ENCODE measurements around the gene SEMA5B. TPM values are rescaled to one million over a fixed set of nuclear protein-coding genes. Genes with fewer than 3 reads are reported as not detected.

The SEMA5B gene
- polyA plus RNA-seq, 1 experiment = not detected

- ChIA-PET POLR2A (no interaction called here), CTCF (interaction anchor here (1.5 to 2.0 kb wide), 2 partner anchors 14 to 71 kb away, joined by 5 to 9 read pairs; partner anchors contain the start of gene SEMA5B)
- H3K4me3 ChIP-seq (ENCODE audit: low read depth, low read length) = no peak overlapping the region
- H3K36me3 ChIP-seq (ENCODE audit: control insufficient read depth, insufficient read depth, low read length) = no peaks in the 10 kb centered on the region
- TF ChIP-seq, protein P1, sequence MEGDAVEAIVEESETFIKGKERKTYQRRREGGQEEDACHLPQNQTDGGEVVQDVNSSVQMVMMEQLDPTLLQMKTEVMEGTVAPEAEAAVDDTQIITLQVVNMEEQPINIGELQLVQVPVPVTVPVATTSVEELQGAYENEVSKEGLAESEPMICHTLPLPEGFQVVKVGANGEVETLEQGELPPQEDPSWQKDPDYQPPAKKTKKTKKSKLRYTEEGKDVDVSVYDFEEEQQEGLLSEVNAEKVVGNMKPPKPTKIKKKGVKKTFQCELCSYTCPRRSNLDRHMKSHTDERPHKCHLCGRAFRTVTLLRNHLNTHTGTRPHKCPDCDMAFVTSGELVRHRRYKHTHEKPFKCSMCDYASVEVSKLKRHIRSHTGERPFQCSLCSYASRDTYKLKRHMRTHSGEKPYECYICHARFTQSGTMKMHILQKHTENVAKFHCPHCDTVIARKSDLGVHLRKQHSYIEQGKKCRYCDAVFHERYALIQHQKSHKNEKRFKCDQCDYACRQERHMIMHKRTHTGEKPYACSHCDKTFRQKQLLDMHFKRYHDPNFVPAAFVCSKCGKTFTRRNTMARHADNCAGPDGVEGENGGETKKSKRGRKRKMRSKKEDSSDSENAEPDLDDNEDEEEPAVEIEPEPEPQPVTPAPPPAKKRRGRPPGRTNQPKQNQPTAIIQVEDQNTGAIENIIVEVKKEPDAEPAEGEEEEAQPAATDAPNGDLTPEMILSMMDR (IDR thresholded peaks at IDR 0.05; ENCODE audit: insufficient read depth, low read depth, low read length) = no peak
- peaks cover 54% of the 10 kb centered on the region for H3K27me3 ChIP-seq (ENCODE audit: control insufficient read depth, insufficient read depth, low read length)
- no peak for DNase-seq (ENCODE audit: low read depth)
Observed at GRCh38 chr3:123013876-123014275, 13.7 kb downstream of the SEMA5B start.

DNA sequence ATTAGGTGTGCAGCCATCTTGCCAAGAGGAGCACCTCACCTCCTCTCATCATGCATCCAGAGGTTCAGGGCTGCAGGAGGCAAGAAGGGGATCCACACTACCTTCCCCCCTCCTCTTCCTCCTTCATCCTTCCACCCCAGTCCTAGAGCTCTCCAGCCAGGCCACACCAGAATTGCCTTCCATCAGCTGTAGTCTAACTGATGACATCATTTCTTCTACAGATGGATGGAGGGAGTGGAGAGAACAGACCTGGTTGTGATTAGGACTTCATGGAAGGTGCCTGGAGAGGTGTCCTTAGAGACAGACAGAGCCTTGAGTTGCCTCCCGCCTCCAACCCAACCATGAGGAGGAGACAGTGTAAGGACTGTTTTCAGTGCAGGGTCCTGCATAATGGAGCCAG is 14.9 kb downstream of the SEMA5B start:
- POLR2A ChIA-PET = no interaction called here

DNA sequence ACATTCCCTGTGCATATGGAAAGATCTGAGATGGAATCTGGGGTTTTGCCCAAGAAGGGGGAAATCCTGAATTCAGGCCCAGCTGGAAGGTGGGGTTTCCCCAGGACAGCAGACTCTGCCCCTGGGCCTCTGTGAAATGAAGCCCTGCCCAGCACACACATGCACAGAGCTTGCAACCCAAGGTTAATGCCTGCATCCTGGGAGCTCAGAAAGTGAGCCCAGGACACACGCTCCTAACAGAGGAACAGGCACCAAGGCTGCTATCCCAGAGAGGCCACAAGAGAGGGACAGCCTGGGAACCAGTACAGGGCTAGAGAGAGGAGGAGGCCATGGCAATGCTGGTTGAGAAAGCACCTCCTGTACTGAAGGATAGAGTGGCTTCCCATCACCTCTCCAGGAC is 16.1 kb downstream of the SEMA5B start:
- peaks cover 47% of the 10 kb centered on the region for H3K27me3 ChIP-seq (ENCODE audit: control insufficient read depth, insufficient read depth, low read length)
- H3K4me3 ChIP-seq (ENCODE audit: low read depth, low read length) = no peak overlapping the region
- TF ChIP-seq, protein P1 (IDR thresholded peaks at IDR 0.05; ENCODE audit: insufficient read depth, low read depth, low read length) = no peak
- ChIA-PET CTCF (no interaction called here), POLR2A (no interaction called here)
- no peaks in the 10 kb centered on the region for H3K36me3 ChIP-seq (ENCODE audit: control insufficient read depth, insufficient read depth, low read length)
- DNase-seq (ENCODE audit: low read depth) = no peak

More for the DNA sequence above, 14.9 kb downstream of the SEMA5B start:
- Histone ChIP-seq H3K36me3 (ENCODE audit: control insufficient read depth, insufficient read depth, low read length) (no peaks in the 10 kb centered on the region), H3K27me3 (ENCODE audit: control insufficient read depth, insufficient read depth, low read length) (peaks cover 48% of the 10 kb centered on the region), H3K4me3 (ENCODE audit: low read depth, low read length) (no peak overlapping the region)
- TF ChIP-seq, protein P1 (IDR thresholded peaks at IDR 0.05; ENCODE audit: insufficient read depth, low read depth, low read length) = no peak
- DNase-seq (ENCODE audit: low read depth) = no peak
- CTCF ChIA-PET = interaction anchor here (0.7 kb wide), 1 partner anchor 16 kb away, joined by 3 read pairs; no protein-coding TSS in a partner anchor

DNA sequence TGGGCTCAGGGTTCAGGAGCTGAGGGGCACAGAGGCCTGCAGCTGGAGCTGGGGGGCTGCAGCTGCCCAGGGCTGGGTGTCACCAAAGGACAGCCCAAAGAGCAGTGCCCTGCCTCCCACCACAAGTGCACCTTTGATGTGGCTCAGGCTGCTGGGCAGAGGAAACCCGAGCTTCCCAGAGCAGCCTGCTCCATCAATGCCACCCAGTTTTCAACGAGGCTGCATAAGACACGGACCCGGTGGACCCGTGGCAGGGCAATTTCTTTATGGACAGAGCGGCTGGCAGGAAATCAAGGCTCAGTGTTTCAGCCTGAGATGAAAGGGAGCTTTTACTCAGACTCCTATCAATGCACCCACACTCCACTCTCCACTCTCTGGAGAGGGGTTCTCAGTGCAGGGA is 18.7 kb downstream of the SEMA5B start:
- no peak for DNase-seq (ENCODE audit: low read depth)
- H3K27me3 ChIP-seq (ENCODE audit: control insufficient read depth, insufficient read depth, low read length) = peaks cover 37% of the 10 kb centered on the region
- ChIA-PET POLR2A (no interaction called here), CTCF (interaction anchor here (0.9 kb wide), 1 partner anchor 66 kb away, joined by 3 read pairs; no protein-coding TSS in a partner anchor)
- TF ChIP-seq, protein P1 (IDR thresholded peaks at IDR 0.05; ENCODE audit: insufficient read depth, low read depth, low read length) = no peak
- H3K4me3 ChIP-seq (ENCODE audit: low read depth, low read length) = no peak overlapping the region
- H3K36me3 ChIP-seq (ENCODE audit: control insufficient read depth, insufficient read depth, low read length) = no peaks in the 10 kb centered on the region

DNA sequence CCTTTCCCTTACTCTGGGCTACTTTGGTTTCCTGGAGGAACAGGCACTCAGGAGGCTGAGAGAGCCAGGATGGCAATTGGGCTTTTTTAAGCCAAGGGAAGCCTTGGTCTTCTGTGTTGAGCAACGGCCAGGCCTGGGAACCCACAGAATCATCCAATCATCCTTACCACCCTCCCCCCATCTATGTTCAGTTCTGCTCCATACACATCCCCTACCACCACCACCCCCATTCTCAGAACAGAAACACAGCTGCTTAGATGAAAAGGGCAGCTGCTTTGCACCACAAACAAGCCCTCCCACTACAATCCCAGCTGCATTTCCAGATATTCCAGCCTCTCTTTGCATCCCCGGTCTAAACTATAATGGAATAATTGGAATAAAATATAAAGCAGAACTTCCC is 21.0 kb downstream of the SEMA5B start:
- no peak for DNase-seq (ENCODE audit: low read depth)
- POLR2A ChIA-PET = no interaction called here

More for the DNA sequence above, 21.0 kb downstream of the SEMA5B start:
- CTCF ChIA-PET = interaction anchor here (1.5 kb wide), 1 partner anchor 20 kb away, joined by 4 read pairs; the partner anchor contains the start of gene SEMA5B
- Histone ChIP-seq H3K36me3 (ENCODE audit: control insufficient read depth, insufficient read depth, low read length) (no peaks in the 10 kb centered on the region), H3K4me3 (ENCODE audit: low read depth, low read length) (no peak overlapping the region), H3K27me3 (ENCODE audit: control insufficient read depth, insufficient read depth, low read length) (peaks cover 33% of the 10 kb centered on the region)
- TF ChIP-seq, protein P1 (IDR thresholded peaks at IDR 0.05; ENCODE audit: insufficient read depth, low read depth, low read length) = no peak

All from BJ (cell line).